Fibroblast of lung (primary cell): ENCODE measurements around the gene DOCK3.

ENCODE experiments used
- CTCF ChIP-seq, 2 donors: IDR thresholded peaks in 1 of 2; conservative IDR thresholded peaks in 1 of 2; 1 replicate in 1 of 2; 2 replicates in 1 of 2; pipeline ENCODE4 v1.5.1; 2011 to 2012; ENCODE audit warnings: low read length in 2 of 2, control low read depth in 1 of 2, inconsistent platforms in 1 of 2, low read depth in 1 of 2, mild to moderate bottlenecking in 1 of 2
- EZH2 ChIP-seq: IDR thresholded peaks from 2 replicates; pipeline ENCODE4 v1.5.1; 2012; ENCODE audit warnings: low read length, control low read depth, mild to moderate bottlenecking; ENCODE audit errors: missing control alignments

DNA sequence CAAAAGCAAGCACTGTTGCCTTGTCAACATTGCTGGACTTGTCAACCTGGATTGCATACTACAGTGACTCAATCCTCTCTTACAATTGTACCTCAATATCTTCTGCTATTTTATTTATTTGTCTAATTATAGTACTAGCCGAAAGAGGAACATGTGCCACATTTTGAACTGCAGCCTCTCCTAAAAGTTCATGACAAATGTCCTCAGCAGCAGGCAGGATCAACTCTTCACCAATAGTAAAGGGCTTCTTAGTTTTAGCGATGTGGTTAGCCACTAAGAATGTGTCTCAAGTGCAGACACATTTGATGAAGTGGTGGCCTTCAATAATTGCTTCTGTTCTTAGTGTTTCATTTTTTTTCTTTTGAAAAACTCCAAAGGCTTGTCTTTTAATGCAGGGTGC is 13.2 kb downstream of the DOCK3 start:
- TF ChIP-seq CTCF (conservative IDR thresholded peaks at IDR 0.05 in 1 of 2, IDR thresholded peaks at IDR 0.05 in 1 of 2; ENCODE audit: low read depth in 1 of 2, low read length in 2 of 2) (no peak), EZH2 (no peak)
